Uterus (tissue), 4 donors: ENCODE data around the gene VAX1. TPM values are rescaled to one million over a fixed set of nuclear protein-coding genes. Genes with fewer than 3 reads are reported as not detected.
"Not testable (repeated sequence)": the region's sequence is repeated elsewhere in the genome, so short reads cannot be mapped to it uniquely, and the experiment has no call there.

Source experiments
- DNase-seq, 2 donors: peaks; one replicate each; pipeline ENCODE4 v3.0.0-alpha.2; 2019 to 2020
- H3K27ac ChIP-seq, 2 donors: fragments of 200-600 bp; sonication (generic); 1 replicate in 1 of 2; 2 replicates in 1 of 2; pipeline ENCODE4 v1.5.1; 2016 to 2018
- H3K27me3 ChIP-seq, 2 donors: fragments of 200-600 bp; sonication (generic); one replicate each; pipeline ENCODE4 v1.5.1; 2018 to 2019; ENCODE audit warnings: control low read depth in 1 of 2
- H3K36me3 ChIP-seq, 2 donors: fragments of 200-600 bp; sonication (generic); one replicate each; pipeline ENCODE4 v1.5.1; 2019; ENCODE audit warnings: control low read depth in 1 of 2
- H3K4me1 ChIP-seq, 2 donors: fragments of 200-600 bp; sonication (generic); one replicate each; pipeline ENCODE4 v1.5.1; 2018 to 2019; ENCODE audit warnings: control low read depth in 1 of 2
- H3K4me3 ChIP-seq, 2 donors: fragments of 200-600 bp; sonication (generic); 1 replicate in 1 of 2; 2 replicates in 1 of 2; pipeline ENCODE4 v1.5.1; 2018 to 2019; ENCODE audit warnings: mild to moderate bottlenecking in 1 of 2
- H3K9me3 ChIP-seq, 2 donors: fragments of 200-600 bp; sonication (generic); one replicate each; pipeline ENCODE4 v1.5.1; 2019; ENCODE audit warnings: control low read depth in 1 of 2
- POLR2A ChIP-seq, 2 donors: fragments of 450-650 bp; IDR thresholded peaks; one replicate each; pipeline ENCODE4 v1.6.1; 2016; ENCODE audit warnings: antibody characterized with exemption in 2 of 2, mild to moderate bottlenecking in 1 of 2, moderate library complexity in 1 of 2
- intact Hi-C: fragments of 100-400 bp; cut with DNase I; formaldehyde crosslinking; loops from one replicate; pipeline ENCODE4 v1.15.1; 2023; ENCODE audit warnings: low total_unique reads
- total RNA-seq, 4 donors: library from RNA; depleted of rRNA in 3 of 4; stranded (reverse); fragments of >200 nt in 3 of 4; gene quantifications; one replicate each; pipeline versions ENCODE4 v1.1.0 to v1.2.4, GENCODE V29; 2014 to 2023
- TF ChIP-seq, protein P1 (sequence below), 4 experiments: fragments of 200-600 bp in 2 of 4; fragments of 450-650 bp in 2 of 4; sonication (generic) in 2 of 4; IDR thresholded peaks; one replicate each; pipeline ENCODE4 v1.5.1; 2016 to 2019; ENCODE audit warnings: antibody characterized with exemption in 4 of 4, mild to moderate bottlenecking in 2 of 4, moderate library complexity in 1 of 4
- donor health status: DM: yes; HTN: yes; CAD: no.

VAX1 gene
- total RNA-seq: not detected

DNA sequence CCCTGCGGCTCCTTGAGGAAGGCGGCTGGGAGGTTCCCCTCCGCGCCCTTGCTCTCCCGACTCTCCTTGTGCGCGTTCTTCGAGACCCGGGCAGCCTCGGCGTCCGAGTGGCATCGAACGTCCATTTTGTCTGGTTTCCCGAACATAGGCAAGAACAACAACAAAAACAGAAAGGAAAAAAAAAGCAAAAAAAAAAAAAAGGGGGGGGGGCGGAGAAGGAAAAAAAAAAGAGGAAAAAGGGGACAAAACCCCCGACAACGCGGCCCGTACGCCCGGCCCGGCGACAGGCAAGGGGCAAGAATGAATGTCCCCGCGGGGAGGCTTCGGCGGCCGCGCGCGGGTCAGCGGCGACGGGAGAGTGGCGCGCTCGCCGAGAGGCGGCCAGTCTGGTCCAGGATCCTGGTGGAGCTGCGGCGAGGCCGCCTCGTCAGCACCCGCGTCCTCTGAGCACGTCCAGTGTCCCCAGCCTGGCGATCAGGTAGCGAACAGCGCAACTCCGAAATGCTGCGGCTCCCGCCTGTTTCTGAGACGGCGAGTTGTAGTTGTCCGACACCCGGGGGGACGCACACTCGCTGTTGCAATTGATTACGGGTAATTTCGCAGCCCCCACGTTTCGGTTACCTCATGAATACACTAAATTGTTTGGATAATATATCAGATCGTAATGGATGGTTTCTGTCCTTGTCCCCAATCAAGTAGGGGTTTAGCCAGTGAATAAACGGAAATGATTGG, at the start of gene VAX1:
TSS of gene VAX1 (minus strand) at position 360 of the 732 bp plus-strand sequence. CDS start at position 146, 214 bp downstream.
- peaks cover 0 to 11% of the 10 kb centered on the region in 2 donors for H3K4me1 ChIP-seq
- peaks cover 28 to 72% of the 10 kb centered on the region in 2 donors for H3K27me3 ChIP-seq
- TF ChIP-seq POLR2A (IDR thresholded peaks at IDR 0.05): no peak
- TF ChIP-seq, protein P1, sequence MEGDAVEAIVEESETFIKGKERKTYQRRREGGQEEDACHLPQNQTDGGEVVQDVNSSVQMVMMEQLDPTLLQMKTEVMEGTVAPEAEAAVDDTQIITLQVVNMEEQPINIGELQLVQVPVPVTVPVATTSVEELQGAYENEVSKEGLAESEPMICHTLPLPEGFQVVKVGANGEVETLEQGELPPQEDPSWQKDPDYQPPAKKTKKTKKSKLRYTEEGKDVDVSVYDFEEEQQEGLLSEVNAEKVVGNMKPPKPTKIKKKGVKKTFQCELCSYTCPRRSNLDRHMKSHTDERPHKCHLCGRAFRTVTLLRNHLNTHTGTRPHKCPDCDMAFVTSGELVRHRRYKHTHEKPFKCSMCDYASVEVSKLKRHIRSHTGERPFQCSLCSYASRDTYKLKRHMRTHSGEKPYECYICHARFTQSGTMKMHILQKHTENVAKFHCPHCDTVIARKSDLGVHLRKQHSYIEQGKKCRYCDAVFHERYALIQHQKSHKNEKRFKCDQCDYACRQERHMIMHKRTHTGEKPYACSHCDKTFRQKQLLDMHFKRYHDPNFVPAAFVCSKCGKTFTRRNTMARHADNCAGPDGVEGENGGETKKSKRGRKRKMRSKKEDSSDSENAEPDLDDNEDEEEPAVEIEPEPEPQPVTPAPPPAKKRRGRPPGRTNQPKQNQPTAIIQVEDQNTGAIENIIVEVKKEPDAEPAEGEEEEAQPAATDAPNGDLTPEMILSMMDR (IDR thresholded peaks at IDR 0.05): no peak
- no peaks in the 10 kb centered on the region for H3K36me3 ChIP-seq
- intact Hi-C loops: no loop called here
- no peaks in the 10 kb centered on the region for H3K9me3 ChIP-seq
- no peak for DNase-seq
- no peak within 1 kb of the TSS for H3K4me3 ChIP-seq
- no peak within 1 kb of the TSS for H3K27ac ChIP-seq

DNA sequence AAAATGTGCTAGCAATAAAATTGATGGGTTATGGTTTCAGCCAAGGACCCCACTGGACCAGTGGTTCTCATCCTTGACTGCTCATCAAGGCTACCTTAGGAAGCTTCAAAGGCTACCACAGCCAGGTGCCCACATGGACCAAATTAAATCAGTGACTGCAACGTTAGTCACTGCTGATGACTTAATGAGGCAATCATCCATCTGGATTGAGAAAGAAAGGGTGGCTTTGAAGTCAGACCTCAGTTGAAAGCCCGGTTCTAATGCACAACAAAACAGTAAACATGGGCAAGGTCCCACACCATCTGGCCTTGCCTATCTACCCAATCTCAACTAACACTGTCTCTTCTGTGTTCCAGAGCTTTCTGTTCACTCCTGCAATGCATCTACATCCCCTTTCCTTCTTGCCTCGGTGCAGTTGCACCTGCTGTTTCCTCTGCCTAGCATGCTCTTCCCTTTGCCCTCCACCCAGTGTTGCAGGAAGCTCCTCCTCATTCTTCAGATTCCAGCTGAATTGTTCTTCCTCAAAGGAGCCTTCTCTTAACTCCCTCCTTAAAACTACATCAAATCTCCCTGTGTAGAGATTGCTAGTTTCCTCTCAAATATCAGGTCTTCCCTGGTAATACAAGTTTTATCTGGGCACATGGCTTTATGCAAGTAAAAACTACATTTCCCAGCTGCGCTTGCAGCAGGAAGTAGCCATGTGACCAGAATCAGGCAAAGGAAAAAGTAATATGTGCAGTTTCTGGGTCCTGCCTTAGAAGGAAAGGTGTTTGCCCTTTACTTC, 49.0 kb upstream of the VAX1 start:
- TF ChIP-seq, protein P1 (IDR thresholded peaks at IDR 0.05): no peak
- TF ChIP-seq POLR2A (IDR thresholded peaks at IDR 0.05): no peak
- no peaks in the 10 kb centered on the region for H3K27me3 ChIP-seq
- no peaks in the 10 kb centered on the region for H3K36me3 ChIP-seq
- no peaks in the 10 kb centered on the region for H3K9me3 ChIP-seq
- H3K4me3 ChIP-seq: no peak overlapping the region
- no peak for DNase-seq
- H3K27ac ChIP-seq: no peak overlapping the region
- no peaks in the 10 kb centered on the region for H3K4me1 ChIP-seq
- intact Hi-C loops: no loop called here

- H3K36me3 ChIP-seq, H3K27me3 ChIP-seq, H3K27ac ChIP-seq, H3K4me1 ChIP-seq, H3K9me3 ChIP-seq, DNase-seq, H3K4me3 ChIP-seq, intact Hi-C loops: not testable (repeated sequence)
These were observed 47.7 kb upstream of the VAX1 start for GRCh38 chr10:117185817-117186216.

DNA sequence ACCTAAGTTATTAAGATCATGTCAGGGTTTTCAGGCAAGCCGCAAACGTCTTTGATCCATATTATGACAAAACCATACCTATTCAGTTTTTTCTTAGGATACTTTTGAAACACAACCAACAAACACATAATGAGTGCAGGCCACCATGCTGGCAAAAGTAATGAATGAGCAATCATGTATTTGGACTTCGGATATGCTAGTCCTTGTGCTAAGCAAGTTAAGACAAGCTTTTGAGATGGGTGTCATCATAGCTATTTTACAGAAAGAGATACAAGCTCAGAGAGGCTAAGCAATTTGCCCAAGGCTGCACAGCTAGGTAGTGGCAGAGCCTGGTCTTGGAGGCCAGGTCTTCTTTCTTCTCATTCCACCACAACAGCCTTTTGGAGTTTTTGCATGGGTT, 46.8 kb upstream of the VAX1 start:
- TF ChIP-seq POLR2A (IDR thresholded peaks at IDR 0.05): no peak
- TF ChIP-seq, protein P1 (IDR thresholded peaks at IDR 0.05): no peak
- no peak for DNase-seq
- H3K9me3 ChIP-seq: no peaks in the 10 kb centered on the region
- H3K27ac ChIP-seq: no peak overlapping the region
- intact Hi-C loops: no loop called here
- no peak overlapping the region for H3K4me3 ChIP-seq
- no peaks in the 10 kb centered on the region for H3K36me3 ChIP-seq
- H3K4me1 ChIP-seq: no peaks in the 10 kb centered on the region
- no peaks in the 10 kb centered on the region for H3K27me3 ChIP-seq

DNA sequence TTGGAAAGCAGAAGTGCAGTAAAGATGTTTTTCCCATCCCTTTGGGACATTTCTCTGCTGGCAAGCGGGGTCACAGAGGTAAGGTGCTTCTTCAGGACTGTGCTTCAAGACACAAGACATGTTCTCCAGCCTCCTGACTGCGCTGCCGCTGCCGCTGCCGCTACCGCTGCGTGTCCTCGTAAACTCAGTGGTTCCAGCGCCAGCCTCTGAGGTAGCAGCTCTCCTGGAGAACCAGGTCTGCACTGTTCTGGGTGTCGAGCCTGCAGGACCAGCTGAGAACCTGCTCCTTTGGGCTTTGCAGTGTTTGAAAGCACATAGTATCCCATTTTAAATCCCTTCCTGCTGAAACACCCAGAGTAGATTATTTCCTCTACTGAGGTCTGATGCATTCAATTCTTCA, 46.2 kb upstream of the VAX1 start:
- DNase-seq: no peak
- TF ChIP-seq POLR2A (IDR thresholded peaks at IDR 0.05): no peak
- TF ChIP-seq, protein P1 (IDR thresholded peaks at IDR 0.05): no peak
- H3K9me3 ChIP-seq: no peaks in the 10 kb centered on the region

More for the DNA sequence above, 46.2 kb upstream of the VAX1 start:
- Histone ChIP-seq H3K4me3 (no peak overlapping the region), H3K27me3 (no peaks in the 10 kb centered on the region), H3K27ac (no peak overlapping the region), H3K4me1 (no peaks in the 10 kb centered on the region), H3K36me3 (no peaks in the 10 kb centered on the region)
- intact Hi-C loops: no loop called here
